Activated CD4-positive, alpha-beta T cell treated with anti-CD3 and anti-CD28 coated beads, Interleukin-2, amount 10 ng/mL, durations not matched to agents 7 days and 5 days (primary cell): ENCODE results near the gene DMD. TPM values are rescaled to one million over a fixed set of nuclear protein-coding genes. Genes with fewer than 3 reads are reported as not detected.

Source experiments
- CTCF ChIA-PET: fragments of 350-600 bp; sonication (Branson Sonifier 250); formaldehyde crosslinking; loops from one replicate; lab custom pipeline; 2021; ENCODE audit warnings: antibody characterized with exemption; lab: Charles Lee
- POLR2A ChIA-PET: fragments of 350-600 bp; sonication (Branson Sonifier 250); formaldehyde crosslinking; loops from one replicate; lab custom pipeline; 2021; ENCODE audit warnings: antibody characterized with exemption; lab: Charles Lee
- DNase-seq: peaks from one replicate; pipeline ENCODE4 v3.0.0-alpha.2; 2020
- H3K27ac Mint-ChIP-seq: one replicate; pipeline ENCODE4 v1.8.0; 2021; ENCODE audit warnings: mild to moderate bottlenecking, moderate library complexity, mixed read lengths
- H3K27me3 Mint-ChIP-seq: one replicate; pipeline ENCODE4 v1.8.0; 2021; ENCODE audit warnings: mixed read lengths
- H3K36me3 Mint-ChIP-seq: one replicate; pipeline ENCODE4 v1.8.0; 2021; ENCODE audit warnings: low read depth, mixed read lengths
- H3K4me1 Mint-ChIP-seq: one replicate; pipeline ENCODE4 v1.8.0; 2021; ENCODE audit warnings: mixed read lengths
- H3K4me3 Mint-ChIP-seq: one replicate; pipeline ENCODE4 v1.8.0; 2021; ENCODE audit warnings: mild to moderate bottlenecking, moderate library complexity, mixed read lengths
- H3K9me3 Mint-ChIP-seq: one replicate; pipeline ENCODE4 v1.8.0; 2021; ENCODE audit warnings: mixed read lengths
- total RNA-seq, 2 experiments: library from RNA; stranded (reverse); gene quantifications; one replicate each; pipeline ENCODE4 v1.2.3, GENCODE V29; 2021

The DMD gene
- under 1 TPM; 0.57 to 0.83 TPM for total RNA-seq

GRCh38 chrX:33211356-33212260 lies at the start of gene DMD:
DMD (minus strand) TSS chrX:33211549; CDS start chrX:33211312, 237 bp downstream.
- Mint-ChIP-seq H3K4me3 (no peak within 1 kb of the TSS), H3K36me3 (no peaks in the 10 kb centered on the region), H3K27ac (no peak within 1 kb of the TSS), H3K4me1 (no peaks in the 10 kb centered on the region), H3K9me3 (no peaks in the 10 kb centered on the region), H3K27me3 (no peaks in the 10 kb centered on the region)
- ChIA-PET CTCF (no interaction called here), POLR2A (no interaction called here)
- DNase-seq = no peak

DNA sequence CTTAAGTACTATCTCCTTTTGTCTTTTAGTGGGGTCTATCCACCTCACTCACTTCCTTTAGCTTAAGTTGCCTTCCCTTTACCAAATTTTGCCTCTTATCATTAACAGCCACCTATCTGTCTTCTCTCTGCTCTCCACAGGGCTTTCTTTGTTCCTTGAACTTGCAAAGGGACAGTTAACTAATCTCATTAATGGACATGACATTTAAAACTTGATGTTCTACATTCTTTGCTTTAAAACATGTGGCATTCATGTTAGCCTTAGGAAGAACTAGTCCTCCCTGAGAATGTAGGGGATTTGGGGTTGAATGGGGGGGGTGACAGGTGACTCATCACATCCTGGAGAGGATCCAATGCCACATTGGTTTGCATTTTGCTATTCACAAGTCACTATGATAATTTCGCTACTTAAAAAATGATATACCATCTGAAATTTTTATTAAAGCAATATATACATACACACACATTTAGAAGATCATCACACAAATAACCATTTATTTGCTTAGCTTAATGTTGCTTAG lies 41.0 kb upstream of the DMD start:
- no peaks in the 10 kb centered on the region for H3K9me3 Mint-ChIP-seq
- POLR2A ChIA-PET = no interaction called here
- H3K27ac Mint-ChIP-seq = no peak overlapping the region
- DNase-seq = no peak
- H3K27me3 Mint-ChIP-seq = no peaks in the 10 kb centered on the region
- no peaks in the 10 kb centered on the region for H3K4me1 Mint-ChIP-seq
- H3K4me3 Mint-ChIP-seq = no peak overlapping the region
- no peaks in the 10 kb centered on the region for H3K36me3 Mint-ChIP-seq
- CTCF ChIA-PET = no interaction called here

GRCh38 chrX:33218819-33219218 lies 7.5 kb upstream of the DMD start:
- no peaks in the 10 kb centered on the region for H3K9me3 Mint-ChIP-seq
- H3K4me1 Mint-ChIP-seq = no peaks in the 10 kb centered on the region
- no peak overlapping the region for H3K27ac Mint-ChIP-seq
- ChIA-PET CTCF (no interaction called here), POLR2A (no interaction called here)
- H3K27me3 Mint-ChIP-seq = no peaks in the 10 kb centered on the region
- no peak for DNase-seq
- no peaks in the 10 kb centered on the region for H3K36me3 Mint-ChIP-seq
- no peak overlapping the region for H3K4me3 Mint-ChIP-seq

- CTCF ChIA-PET = no interaction called here
- Mint-ChIP-seq H3K9me3 (no peaks in the 10 kb centered on the region), H3K27ac (no peak overlapping the region), H3K4me1 (no peaks in the 10 kb centered on the region), H3K27me3 (no peaks in the 10 kb centered on the region), H3K36me3 (no peaks in the 10 kb centered on the region), H3K4me3 (no peak overlapping the region)
- POLR2A ChIA-PET = no interaction called here
- DNase-seq = no peak
Measured at GRCh38 chrX:33210156-33210555, 1.2 kb downstream of the DMD start.

DNA sequence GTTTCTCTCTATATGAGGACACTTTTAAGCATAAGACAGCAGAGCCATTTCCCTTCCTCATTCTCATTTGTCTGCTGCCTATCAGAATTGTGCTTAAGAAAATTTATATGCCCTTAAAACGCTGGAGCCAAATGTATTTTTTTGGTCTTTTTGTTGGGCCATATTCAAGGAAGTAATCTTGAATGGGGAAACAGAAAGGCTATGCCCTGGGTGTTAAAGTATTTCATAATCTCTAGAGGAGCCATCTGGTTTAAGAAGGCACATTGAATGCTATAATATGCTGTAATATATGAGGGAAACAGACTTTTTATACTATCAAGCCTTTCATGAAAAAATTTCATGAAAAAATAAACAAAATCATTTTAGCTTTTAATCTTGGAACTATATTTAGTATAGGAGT lies 4.3 kb downstream of the DMD start:
- ChIA-PET CTCF (no interaction called here), POLR2A (no interaction called here)
- no peak overlapping the region for H3K27ac Mint-ChIP-seq

DNA sequence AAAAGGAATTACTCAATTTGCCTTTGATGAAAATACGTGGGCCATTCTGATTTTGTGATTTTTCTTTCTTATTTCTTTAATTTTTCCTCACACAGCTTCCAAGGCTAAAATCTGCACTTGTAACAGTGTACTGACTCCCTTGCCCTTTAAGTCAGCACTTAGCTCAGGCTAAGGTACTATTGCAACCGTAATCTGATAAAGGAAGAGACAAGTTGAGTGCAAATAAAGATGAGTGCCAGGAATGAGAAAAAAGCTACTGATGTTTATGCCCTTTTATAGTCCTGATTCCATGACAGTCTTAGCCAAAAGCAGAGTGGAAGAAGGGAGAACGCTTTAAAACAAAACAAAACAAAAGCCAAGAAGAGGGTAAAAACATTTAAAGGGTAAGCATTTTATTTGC lies 6.0 kb downstream of the DMD start:
- no peak for DNase-seq
- CTCF ChIA-PET = no interaction called here
- H3K9me3 Mint-ChIP-seq = peaks cover 3% of the 10 kb centered on the region
- no peak overlapping the region for H3K27ac Mint-ChIP-seq
- no peaks in the 10 kb centered on the region for H3K4me1 Mint-ChIP-seq
- H3K36me3 Mint-ChIP-seq = no peaks in the 10 kb centered on the region
- H3K4me3 Mint-ChIP-seq = no peak overlapping the region
- POLR2A ChIA-PET = no interaction called here
- H3K27me3 Mint-ChIP-seq = no peaks in the 10 kb centered on the region

More for the DNA sequence above, 4.3 kb downstream of the DMD start:
- Mint-ChIP-seq H3K27me3 (no peaks in the 10 kb centered on the region), H3K36me3 (no peaks in the 10 kb centered on the region), H3K9me3 (peaks cover 3% of the 10 kb centered on the region), H3K4me3 (no peak overlapping the region), H3K4me1 (no peaks in the 10 kb centered on the region)
- DNase-seq = no peak

- Mint-ChIP-seq H3K9me3 (peaks cover 3% of the 10 kb centered on the region), H3K27ac (no peak overlapping the region), H3K4me1 (no peaks in the 10 kb centered on the region), H3K27me3 (no peaks in the 10 kb centered on the region), H3K36me3 (no peaks in the 10 kb centered on the region), H3K4me3 (no peak overlapping the region)
- DNase-seq = no peak
- ChIA-PET POLR2A (no interaction called here), CTCF (no interaction called here)
Measured at GRCh38 chrX:33204889-33205288, 6.5 kb downstream of the DMD start.

DNA sequence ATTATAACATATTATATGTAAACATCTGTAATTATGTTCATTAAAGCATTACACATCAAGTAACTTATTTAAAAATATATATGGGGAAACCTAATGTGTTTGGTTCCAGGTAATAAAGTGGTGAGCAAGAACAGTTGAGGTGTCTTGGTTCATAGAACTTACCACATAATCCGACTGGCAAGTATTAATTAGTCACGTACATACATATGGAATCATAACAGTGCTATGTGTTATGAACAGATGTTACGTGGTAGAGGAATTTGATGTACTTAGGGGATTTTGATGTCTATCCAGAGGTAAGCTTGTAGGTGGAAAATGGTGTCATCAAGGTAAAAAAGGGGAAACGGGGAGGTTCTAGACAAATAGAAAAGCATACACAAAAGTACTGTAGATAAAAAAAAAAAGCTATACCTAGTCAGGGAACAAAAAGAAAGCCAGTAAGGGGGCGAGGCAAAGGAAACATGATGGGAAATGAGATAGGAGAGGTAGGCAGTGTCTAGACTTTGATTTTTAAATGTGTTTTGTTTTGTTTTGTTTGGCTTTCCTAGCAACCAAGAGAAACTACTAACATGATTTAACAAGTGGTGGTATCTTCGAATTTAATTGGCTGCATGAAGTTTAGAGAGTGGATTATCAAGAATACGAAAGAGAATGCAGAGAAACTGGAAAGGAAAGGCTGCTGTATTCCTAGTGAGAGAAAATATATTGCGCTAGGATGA lies 12.6 kb downstream of the DMD start:
- ChIA-PET POLR2A (no interaction called here), CTCF (interaction anchor here (0.6 kb wide), 1 partner anchor 982 kb away, joined by 3 read pairs; no protein-coding TSS in a partner anchor)
- H3K4me3 Mint-ChIP-seq = no peak overlapping the region
- H3K4me1 Mint-ChIP-seq = no peaks in the 10 kb centered on the region
- no peaks in the 10 kb centered on the region for H3K27me3 Mint-ChIP-seq
- no peak overlapping the region for H3K27ac Mint-ChIP-seq
- no peak for DNase-seq
- no peaks in the 10 kb centered on the region for H3K36me3 Mint-ChIP-seq
- H3K9me3 Mint-ChIP-seq = peaks cover 3% of the 10 kb centered on the region

- POLR2A ChIA-PET = no interaction called here
- H3K27me3 Mint-ChIP-seq = no peaks in the 10 kb centered on the region
- H3K4me3 Mint-ChIP-seq = no peak overlapping the region
- H3K27ac Mint-ChIP-seq = no peak overlapping the region
- CTCF ChIA-PET = interaction anchor here (0.6 kb wide), 1 partner anchor 1204 kb away, joined by 4 read pairs; no protein-coding TSS in a partner anchor
- no peak for DNase-seq
- no peaks in the 10 kb centered on the region for H3K4me1 Mint-ChIP-seq
- no peaks in the 10 kb centered on the region for H3K36me3 Mint-ChIP-seq
- peaks cover 3% of the 10 kb centered on the region for H3K9me3 Mint-ChIP-seq
Measured at GRCh38 chrX:33195698-33196097, 15.7 kb downstream of the DMD start.

- Mint-ChIP-seq H3K27me3 (no peaks in the 10 kb centered on the region), H3K27ac (no peak overlapping the region), H3K4me3 (no peak overlapping the region), H3K36me3 (no peaks in the 10 kb centered on the region), H3K9me3 (peaks cover 3% of the 10 kb centered on the region), H3K4me1 (no peaks in the 10 kb centered on the region)
- no peak for DNase-seq
- POLR2A ChIA-PET = no interaction called here
- CTCF ChIA-PET = interaction anchor here (0.6 kb wide), 1 partner anchor 1203 kb away, joined by 4 read pairs; no protein-coding TSS in a partner anchor
Measured at GRCh38 chrX:33194876-33195433, 16.4 kb downstream of the DMD start.

- POLR2A ChIA-PET = no interaction called here
- peaks cover 3% of the 10 kb centered on the region for H3K9me3 Mint-ChIP-seq
- H3K4me3 Mint-ChIP-seq = no peak overlapping the region
- H3K36me3 Mint-ChIP-seq = no peaks in the 10 kb centered on the region
- H3K4me1 Mint-ChIP-seq = no peaks in the 10 kb centered on the region
- H3K27me3 Mint-ChIP-seq = no peaks in the 10 kb centered on the region
- DNase-seq = no peak
- CTCF ChIA-PET = no interaction called here
- H3K27ac Mint-ChIP-seq = no peak overlapping the region
Measured at GRCh38 chrX:33194289-33194688, 17.1 kb downstream of the DMD start.

- no peak overlapping the region for H3K27ac Mint-ChIP-seq
- CTCF ChIA-PET = no interaction called here
- POLR2A ChIA-PET = no interaction called here
- no peaks in the 10 kb centered on the region for H3K4me1 Mint-ChIP-seq
- no peak for DNase-seq
- no peaks in the 10 kb centered on the region for H3K9me3 Mint-ChIP-seq
- no peaks in the 10 kb centered on the region for H3K27me3 Mint-ChIP-seq
- no peak overlapping the region for H3K4me3 Mint-ChIP-seq
- H3K36me3 Mint-ChIP-seq = no peaks in the 10 kb centered on the region
Measured at GRCh38 chrX:33190016-33190415, 21.3 kb downstream of the DMD start.

DNA sequence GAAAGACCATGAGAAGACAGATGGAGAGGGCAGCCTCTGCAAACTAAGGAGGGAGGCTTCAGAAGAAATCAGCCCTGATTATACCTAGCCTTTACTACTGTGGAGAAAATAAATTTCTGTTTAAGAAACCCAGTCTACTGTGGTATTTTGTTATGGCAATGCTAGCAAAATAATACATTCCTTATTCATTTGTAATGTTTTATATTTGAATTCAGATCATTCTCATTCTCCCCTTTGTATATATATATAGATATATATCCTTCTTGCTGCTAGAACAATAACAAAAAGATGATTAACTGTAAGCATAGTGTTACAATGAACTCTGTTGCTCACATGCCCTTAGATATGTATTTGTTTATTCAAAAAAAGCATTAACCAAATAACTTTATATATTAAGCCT lies 22.5 kb downstream of the DMD start:
- Mint-ChIP-seq H3K27ac (no peak overlapping the region), H3K9me3 (no peaks in the 10 kb centered on the region), H3K36me3 (no peaks in the 10 kb centered on the region), H3K4me1 (no peaks in the 10 kb centered on the region), H3K4me3 (no peak overlapping the region), H3K27me3 (no peaks in the 10 kb centered on the region)
- ChIA-PET POLR2A (no interaction called here), CTCF (no interaction called here)
- no peak for DNase-seq
